Spleen (tissue), 13 donors: ENCODE measurements around the gene ZBTB26. TPM values are rescaled to one million over a fixed set of nuclear protein-coding genes. Genes with fewer than 3 reads are reported as not detected.

Source experiments
- DNase-seq: peaks from one replicate; pipeline ENCODE4 v3.0.0-alpha.2; 2020
- H3K27ac ChIP-seq, 8 donors: fragments of 200-600 bp; sonication (generic) in 7 of 8; 1 replicate in 4 of 8; 2 replicates in 4 of 8; pipeline versions ENCODE4 v1.5.0 to v1.8.0; 2016 to 2021; ENCODE audit warnings: inconsistent platforms in 4 of 8, mild to moderate bottlenecking in 4 of 8, moderate library complexity in 1 of 8
- H3K27me3 ChIP-seq, 7 donors: fragments of 200-600 bp; sonication (generic) in 6 of 7; replicated peaks in 1 of 7; 1 replicate in 4 of 7; 2 replicates in 3 of 7; pipeline versions ENCODE4 v1.5.0 to v1.8.0; 2016 to 2021; ENCODE audit warnings: inconsistent platforms in 3 of 7, mild to moderate bottlenecking in 1 of 7
- H3K36me3 ChIP-seq, 6 donors: fragments of 200-600 bp; sonication (generic) in 5 of 6; 1 replicate in 4 of 6; 2 replicates in 2 of 6; pipeline versions ENCODE4 v1.5.0 to v1.8.0; 2016 to 2021; ENCODE audit warnings: inconsistent platforms in 2 of 6
- H3K4me1 ChIP-seq, 6 donors: fragments of 200-600 bp; sonication (generic) in 5 of 6; 1 replicate in 3 of 6; 2 replicates in 3 of 6; pipeline versions ENCODE4 v1.5.0 to v1.8.0; 2016 to 2021; ENCODE audit warnings: inconsistent platforms in 3 of 6
- H3K4me3 ChIP-seq, 8 donors: fragments of 200-600 bp; sonication (generic) in 7 of 8; 1 replicate in 4 of 8; 2 replicates in 4 of 8; pipeline versions ENCODE4 v1.5.0 to v1.8.0; 2016 to 2021; ENCODE audit warnings: inconsistent platforms in 4 of 8, mild to moderate bottlenecking in 4 of 8, moderate library complexity in 2 of 8
- H3K9me3 ChIP-seq, 8 donors: fragments of 200-600 bp; sonication (generic) in 7 of 8; 1 replicate in 4 of 8; 2 replicates in 4 of 8; pipeline versions ENCODE4 v1.5.0 to v1.8.0; 2016 to 2021; ENCODE audit warnings: inconsistent platforms in 4 of 8
- CTCF ChIP-seq, 11 experiments: fragments of 200-600 bp in 7 of 11; fragments of 450-650 bp in 4 of 11; sonication (generic) in 4 of 11; IDR thresholded peaks in 8 of 11; conservative IDR thresholded peaks in 3 of 11; 1 replicate in 7 of 11; 2 replicates in 4 of 11; pipeline versions ENCODE4 v1.4.0 to v1.8.0; 2016 to 2021; ENCODE audit warnings: antibody characterized with exemption in 11 of 11, inconsistent platforms in 4 of 11, mild to moderate bottlenecking in 1 of 11
- POLR2A ChIP-seq, 3 donors: fragments of 450-650 bp; IDR thresholded peaks; one replicate each; pipeline ENCODE4 v1.5.1; 2017; ENCODE audit warnings: antibody characterized with exemption in 3 of 3, mild to moderate bottlenecking in 1 of 3
- POLR2AphosphoS5 ChIP-seq, 3 donors: sonication (generic); formaldehyde crosslinking; IDR thresholded peaks; one replicate each; pipeline ENCODE4 v1.5.1; 2017; ENCODE audit warnings: antibody characterized with exemption in 3 of 3
- WGBS, 5 donors: extraction: QIAGEN DNeasy Blood & Tissue Kit in 3 of 5; methylation state at CpG; one replicate each; pipeline versions ENCODE4 v1.1.5 to v1.1.7; 2013 to 2018; 5-methylcytosine and 5-hydroxymethylcytosine counted together
- intact Hi-C: fragments of 100-400 bp; cut with DNase I; formaldehyde crosslinking; loops from one replicate; pipeline ENCODE4 v1.15.0; 2023; ENCODE audit warnings: low total_unique reads
- long read RNA-seq, 2 donors: transcript quantifications; one replicate each; lab custom pipeline, GENCODE V29; 2026
- polyA plus RNA-seq, 3 donors: library from polyadenylated mRNA; stranded (reverse); fragments of 200-250 nt; gene quantifications; one replicate each; pipeline ENCODE4 v1.2.1, GENCODE V29; 2013
- total RNA-seq, 7 donors: library from RNA; depleted of rRNA in 3 of 7; stranded (reverse); fragments of >200 nt in 3 of 7; fragmentation: NEBNext Ultra II Directional in 4 of 7; extraction: Animal tissue kit (Norgen Biotek cat#: 25700) in 4 of 7; gene quantifications; one replicate each; pipeline versions ENCODE4 v1.1.0 to v1.2.1, GENCODE V29; 2016 to 2021
- donor health status: healthy with polysubstance abuse.
- donor health status: DM: no; HTN: no; CAD: no; lungs with moderate emphysema.
- donor health status: DM: no; HTN: no; CAD: no.
- donor health status: Bipolar disorder and iron deficiency.
- donor health status: healthy.
- donor health status: DM: no; HTN: no; CAD: no.
- donor health status: DM: yes; HTN: yes; CAD: no.

The ZBTB26 gene
- total RNA-seq (10 to 100 TPM in 2 of 7 donors, 1 to 10 TPM in 5; 7.3 to 10.9 (median 9.4) TPM), polyA plus RNA-seq (1 to 10 TPM; 5.1 to 5.4 (median 5.2) TPM)
- long read RNA-seq, donor 1, full-length matches to known transcripts, result 4 of 4 reads
- long read RNA-seq, donor 1, partial matches to known transcripts, result 0 of 4 reads
- long read RNA-seq, donor 1, other reads (novel, unspliced or antisense), result 0 of 4 reads
- long read RNA-seq, donor 2, result 0 reads

GRCh38 chr9:122931226-122932121 lies at the start of gene ZBTB26:
Gene ZBTB26, minus strand, starts transcription at chr9:122931512. Its CDS starts 11,578 bp downstream, at chr9:122919934.
- Histone ChIP-seq H3K4me3 (peak within 1 kb of the TSS; percentile 69 to 97 (median 77)), H3K36me3 (peaks cover 0 to 12% (median 4%) of the 10 kb centered on the region in 6 donors), H3K4me1 (peaks cover 22 to 84% (median 45%) of the 10 kb centered on the region in 6 donors), H3K27ac (peak within 1 kb of the TSS; percentile 76 to 91 (median 86)), H3K27me3 (no peaks in the 10 kb centered on the region), H3K9me3 (no peaks in the 10 kb centered on the region)
- 0 to 1% (median 0%) methylated on average over 16 to 51 of the region's 51 CpGs for whole genome bisulfite sequencing, 5 donors
- DNase-seq, result peak; percentile 98
- TF ChIP-seq CTCF (IDR thresholded peaks at IDR 0.05 in 8 of 11, conservative IDR thresholded peaks at IDR 0.05 in 3 of 11) (no peak), POLR2AphosphoS5 (IDR thresholded peaks at IDR 0.05) (peak; percentile 85 to 88 (median 87)), POLR2A (IDR thresholded peaks at IDR 0.05) (no peak)
- intact Hi-C loops, result no loop called here

GRCh38 chr9:122978601-122979000 lies 47.3 kb upstream of the ZBTB26 start:
- Histone ChIP-seq H3K9me3 (no peaks in the 10 kb centered on the region), H3K36me3 (peaks cover 0 to 15% (median 0%) of the 10 kb centered on the region in 6 donors), H3K27me3 (no peaks in the 10 kb centered on the region), H3K4me1 (peaks cover 0 to 16% (median 8%) of the 10 kb centered on the region in 6 donors), H3K4me3 (no peak overlapping the region), H3K27ac (no peak overlapping the region)
- intact Hi-C loops, result no loop called here
- 48 to 95% (median 74%) methylated on average over 2 of the region's 2 CpGs for WGBS, 5 donors
- TF ChIP-seq POLR2A (IDR thresholded peaks at IDR 0.05) (no peak), POLR2AphosphoS5 (IDR thresholded peaks at IDR 0.05) (no peak), CTCF (IDR thresholded peaks at IDR 0.05 in 8 of 11, conservative IDR thresholded peaks at IDR 0.05 in 3 of 11) (no peak)
- no peak for DNase-seq

- Histone ChIP-seq H3K27me3 (no peaks in the 10 kb centered on the region), H3K27ac (peak overlapping the region in 6 of 8 donors; percentile 3 to 75 (median 62)), H3K36me3 (peaks cover 0 to 44% (median 0%) of the 10 kb centered on the region in 6 donors), H3K4me3 (no peak overlapping the region), H3K9me3 (no peaks in the 10 kb centered on the region), H3K4me1 (peaks cover 0 to 16% (median 8%) of the 10 kb centered on the region in 6 donors)
- DNase-seq, result no peak
- TF ChIP-seq POLR2A (IDR thresholded peaks at IDR 0.05) (no peak), POLR2AphosphoS5 (IDR thresholded peaks at IDR 0.05) (no peak), CTCF (IDR thresholded peaks at IDR 0.05 in 8 of 11, conservative IDR thresholded peaks at IDR 0.05 in 3 of 11) (no peak)
- WGBS, 5 donors, result 38 to 68% (median 52%) methylated on average over 2 of the region's 2 CpGs
- intact Hi-C loops, result no loop called here
Measured at GRCh38 chr9:122975196-122975595, 43.9 kb upstream of the ZBTB26 start.

- Histone ChIP-seq H3K4me1 (peaks cover 0 to 2% (median 0%) of the 10 kb centered on the region in 6 donors), H3K27me3 (no peaks in the 10 kb centered on the region), H3K27ac (no peak overlapping the region), H3K4me3 (no peak overlapping the region), H3K36me3 (peaks cover 0 to 68% (median 12%) of the 10 kb centered on the region in 6 donors), H3K9me3 (peaks cover 0 to 14% (median 10%) of the 10 kb centered on the region in 8 donors)
- DNase-seq, result no peak
- intact Hi-C loops, result no loop called here
- TF ChIP-seq POLR2A (IDR thresholded peaks at IDR 0.05) (no peak), CTCF (IDR thresholded peaks at IDR 0.05 in 8 of 11, conservative IDR thresholded peaks at IDR 0.05 in 3 of 11) (no peak), POLR2AphosphoS5 (IDR thresholded peaks at IDR 0.05) (no peak)
- WGBS, 5 donors, result 85 to 97% (median 93%) methylated on average over 1 of the region's 1 CpG
Measured at GRCh38 chr9:122961139-122961538, 29.8 kb upstream of the ZBTB26 start.
